ENCODE data around the gene EPHA8.

The EPHA8 gene

GRCh38 chr1:22595108-22595507 lies 31.8 kb downstream of the EPHA8 start:
- H3K36me3 ChIP-seq (replicated peaks in 1 of 2; ENCODE audit: control insufficient read depth in 2 of 2, insufficient read depth in 2 of 2, low read length in 2 of 2): no peaks in the 10 kb centered on the region
- H2BK12ac ChIP-seq (ENCODE audit: low read length): no peak overlapping the region
- H3K4me3 ChIP-seq (ENCODE audit: low read length in 2 of 2): no peak overlapping the region
- peaks cover 0 to 2% of the 10 kb centered on the region in 2 donors for H3K4me1 ChIP-seq (ENCODE audit: control insufficient read depth in 2 of 2, insufficient read depth in 1 of 2, low read depth in 1 of 2, low read length in 2 of 2)
- H3K23ac ChIP-seq (ENCODE audit: low read depth, low read length, poor library complexity): peak overlapping the region; percentile 3
- peak overlapping the region; percentile 12 for H3K9ac ChIP-seq (ENCODE audit: low read depth, low read length, poor library complexity)
- H2BK5ac ChIP-seq (ENCODE audit: low read length): no peak overlapping the region
- H3K9me3 ChIP-seq (replicated peaks in 1 of 2; ENCODE audit: control insufficient read depth in 2 of 2, insufficient read depth in 1 of 2, low read depth in 1 of 2, low read length in 2 of 2): no peaks in the 10 kb centered on the region
- H3K18ac ChIP-seq (ENCODE audit: low read length): no peak overlapping the region
- peak overlapping the region; percentile 38 for H2BK15ac ChIP-seq (ENCODE audit: low read length)
- H3K27me3 ChIP-seq (ENCODE audit: control insufficient read depth in 3 of 3, insufficient read depth in 3 of 3, low read depth in 1 of 3, low read length in 3 of 3): peaks cover 0 to 72% (median 25%) of the 10 kb centered on the region in 3 experiments
- H3K79me1 ChIP-seq (ENCODE audit: low read depth, low read length): peaks cover 1% of the 10 kb centered on the region
- H2AFZ ChIP-seq (ENCODE audit: low read length): no peak overlapping the region
- DNase-seq (ENCODE audit: low spot score): no peak
- no peak overlapping the region for H3K4me2 ChIP-seq (ENCODE audit: insufficient read depth, low read length, poor library complexity, severe bottlenecking)
- no peak overlapping the region for H3K14ac ChIP-seq (ENCODE audit: low read length)
- no CpG with 5 or more reads among the region's 7 CpGs for WGBS, 2 donors (ENCODE audit: extremely low coverage in 2 of 2, insufficient read length in 2 of 2, insufficient replicate concordance in 1 of 2)
- H3K4ac ChIP-seq (ENCODE audit: low read length): no peak overlapping the region
- H3K27ac ChIP-seq (replicated peaks; ENCODE audit: low read length): no peak overlapping the region
- no peak overlapping the region for H4K8ac ChIP-seq (ENCODE audit: low read depth, low read length)
- peak overlapping the region; percentile 37 for H2AK5ac ChIP-seq (ENCODE audit: low read depth, low read length)
- H2BK120ac ChIP-seq (ENCODE audit: low read depth, low read length): no peak overlapping the region
- no peak overlapping the region for H4K91ac ChIP-seq (ENCODE audit: low read depth, low read length, poor library complexity)

- Histone ChIP-seq H2BK120ac (ENCODE audit: low read depth, low read length) (no peak overlapping the region), H3K27me3 (ENCODE audit: control insufficient read depth in 3 of 3, insufficient read depth in 3 of 3, low read depth in 1 of 3, low read length in 3 of 3) (peaks cover 0 to 60% (median 20%) of the 10 kb centered on the region in 3 experiments), H2BK15ac (ENCODE audit: low read length) (no peak overlapping the region), H3K9ac (ENCODE audit: low read depth, low read length, poor library complexity) (peak overlapping the region; percentile 44), H3K36me3 (replicated peaks in 1 of 2; ENCODE audit: control insufficient read depth in 2 of 2, insufficient read depth in 2 of 2, low read length in 2 of 2) (no peaks in the 10 kb centered on the region), H3K4me2 (ENCODE audit: insufficient read depth, low read length, poor library complexity, severe bottlenecking) (no peak overlapping the region), H3K14ac (ENCODE audit: low read length) (no peak overlapping the region), H2AK5ac (ENCODE audit: low read depth, low read length) (no peak overlapping the region), H2AFZ (ENCODE audit: low read length) (no peak overlapping the region), H3K79me1 (ENCODE audit: low read depth, low read length) (no peaks in the 10 kb centered on the region), H4K8ac (ENCODE audit: low read depth, low read length) (no peak overlapping the region), H3K27ac (replicated peaks; ENCODE audit: low read length) (no peak overlapping the region), H2BK5ac (ENCODE audit: low read length) (no peak overlapping the region), H3K9me3 (replicated peaks in 1 of 2; ENCODE audit: control insufficient read depth in 2 of 2, insufficient read depth in 1 of 2, low read depth in 1 of 2, low read length in 2 of 2) (no peaks in the 10 kb centered on the region), H4K91ac (ENCODE audit: low read depth, low read length, poor library complexity) (no peak overlapping the region), H2BK12ac (ENCODE audit: low read length) (no peak overlapping the region), H3K23ac (ENCODE audit: low read depth, low read length, poor library complexity) (no peak overlapping the region), H3K4me3 (ENCODE audit: low read length in 2 of 2) (peak overlapping the region in 1 of 2 donors; percentile 8), H3K4ac (ENCODE audit: low read length) (no peak overlapping the region), H3K4me1 (ENCODE audit: control insufficient read depth in 2 of 2, insufficient read depth in 1 of 2, low read depth in 1 of 2, low read length in 2 of 2) (peaks cover 0 to 2% of the 10 kb centered on the region in 2 donors), H3K18ac (ENCODE audit: low read length) (peak overlapping the region; percentile 28)
- no CpG with 5 or more reads among the region's 30 CpGs for WGBS, 2 donors (ENCODE audit: extremely low coverage in 2 of 2, insufficient read length in 2 of 2, insufficient replicate concordance in 1 of 2)
- no peak for DNase-seq (ENCODE audit: low spot score)
Measured at GRCh38 chr1:22597301-22597965, 34.1 kb downstream of the EPHA8 start.

GRCh38 chr1:22597996-22598395 lies 34.7 kb downstream of the EPHA8 start:
- Histone ChIP-seq H3K4me2 (ENCODE audit: insufficient read depth, low read length, poor library complexity, severe bottlenecking) (no peak overlapping the region), H3K79me1 (ENCODE audit: low read depth, low read length) (no peaks in the 10 kb centered on the region), H3K14ac (ENCODE audit: low read length) (no peak overlapping the region), H3K27ac (replicated peaks; ENCODE audit: low read length) (no peak overlapping the region), H3K36me3 (replicated peaks in 1 of 2; ENCODE audit: control insufficient read depth in 2 of 2, insufficient read depth in 2 of 2, low read length in 2 of 2) (no peaks in the 10 kb centered on the region), H3K27me3 (ENCODE audit: control insufficient read depth in 3 of 3, insufficient read depth in 3 of 3, low read depth in 1 of 3, low read length in 3 of 3) (peaks cover 0 to 57% (median 16%) of the 10 kb centered on the region in 3 experiments), H3K9ac (ENCODE audit: low read depth, low read length, poor library complexity) (peak overlapping the region; percentile 21), H2BK12ac (ENCODE audit: low read length) (no peak overlapping the region), H3K9me3 (replicated peaks in 1 of 2; ENCODE audit: control insufficient read depth in 2 of 2, insufficient read depth in 1 of 2, low read depth in 1 of 2, low read length in 2 of 2) (no peaks in the 10 kb centered on the region), H2AFZ (ENCODE audit: low read length) (no peak overlapping the region), H4K8ac (ENCODE audit: low read depth, low read length) (no peak overlapping the region), H3K18ac (ENCODE audit: low read length) (peak overlapping the region; percentile 28), H2BK15ac (ENCODE audit: low read length) (no peak overlapping the region), H3K4ac (ENCODE audit: low read length) (no peak overlapping the region), H2BK5ac (ENCODE audit: low read length) (no peak overlapping the region), H2BK120ac (ENCODE audit: low read depth, low read length) (no peak overlapping the region), H4K91ac (ENCODE audit: low read depth, low read length, poor library complexity) (no peak overlapping the region), H3K4me1 (ENCODE audit: control insufficient read depth in 2 of 2, insufficient read depth in 1 of 2, low read depth in 1 of 2, low read length in 2 of 2) (peaks cover 0 to 2% of the 10 kb centered on the region in 2 donors), H3K4me3 (ENCODE audit: low read length in 2 of 2) (peak overlapping the region in 1 of 2 donors; percentile 8), H2AK5ac (ENCODE audit: low read depth, low read length) (no peak overlapping the region), H3K23ac (ENCODE audit: low read depth, low read length, poor library complexity) (no peak overlapping the region)
- DNase-seq (ENCODE audit: low spot score): no peak
- WGBS, 2 donors (ENCODE audit: extremely low coverage in 2 of 2, insufficient read length in 2 of 2, insufficient replicate concordance in 1 of 2): no CpG with 5 or more reads among the region's 8 CpGs

GRCh38 chr1:22598736-22599135 lies 35.4 kb downstream of the EPHA8 start:
- H4K8ac ChIP-seq (ENCODE audit: low read depth, low read length): no peak overlapping the region
- H2BK5ac ChIP-seq (ENCODE audit: low read length): no peak overlapping the region
- peak overlapping the region; percentile 44 for H3K9ac ChIP-seq (ENCODE audit: low read depth, low read length, poor library complexity)
- no peaks in the 10 kb centered on the region for H3K9me3 ChIP-seq (replicated peaks in 1 of 2; ENCODE audit: control insufficient read depth in 2 of 2, insufficient read depth in 1 of 2, low read depth in 1 of 2, low read length in 2 of 2)
- WGBS, 2 donors (ENCODE audit: extremely low coverage in 2 of 2, insufficient read length in 2 of 2, insufficient replicate concordance in 1 of 2): no CpG with 5 or more reads among the region's 24 CpGs
- H3K27ac ChIP-seq (replicated peaks; ENCODE audit: low read length): no peak overlapping the region
- no peak overlapping the region for H2AFZ ChIP-seq (ENCODE audit: low read length)
- H4K91ac ChIP-seq (ENCODE audit: low read depth, low read length, poor library complexity): no peak overlapping the region
- H2BK12ac ChIP-seq (ENCODE audit: low read length): peak overlapping the region; percentile 73
- peaks cover 0 to 56% (median 9%) of the 10 kb centered on the region in 3 experiments for H3K27me3 ChIP-seq (ENCODE audit: control insufficient read depth in 3 of 3, insufficient read depth in 3 of 3, low read depth in 1 of 3, low read length in 3 of 3)
- no peak overlapping the region for H2BK15ac ChIP-seq (ENCODE audit: low read length)
- peak overlapping the region; percentile 74 for H3K18ac ChIP-seq (ENCODE audit: low read length)
- DNase-seq (ENCODE audit: low spot score): no peak
- no peak overlapping the region for H3K4me2 ChIP-seq (ENCODE audit: insufficient read depth, low read length, poor library complexity, severe bottlenecking)
- no peaks in the 10 kb centered on the region for H3K36me3 ChIP-seq (replicated peaks in 1 of 2; ENCODE audit: control insufficient read depth in 2 of 2, insufficient read depth in 2 of 2, low read length in 2 of 2)
- H2BK120ac ChIP-seq (ENCODE audit: low read depth, low read length): no peak overlapping the region
- no peaks in the 10 kb centered on the region for H3K79me1 ChIP-seq (ENCODE audit: low read depth, low read length)
- H3K4me1 ChIP-seq (ENCODE audit: control insufficient read depth in 2 of 2, insufficient read depth in 1 of 2, low read depth in 1 of 2, low read length in 2 of 2): no peaks in the 10 kb centered on the region
- H3K4me3 ChIP-seq (ENCODE audit: low read length in 2 of 2): peak overlapping the region in 1 of 2 donors; percentile 46
- peak overlapping the region; percentile 73 for H3K23ac ChIP-seq (ENCODE audit: low read depth, low read length, poor library complexity)
- H3K4ac ChIP-seq (ENCODE audit: low read length): no peak overlapping the region
- H2AK5ac ChIP-seq (ENCODE audit: low read depth, low read length): peak overlapping the region; percentile 43
- no peak overlapping the region for H3K14ac ChIP-seq (ENCODE audit: low read length)

Measured in neuronal stem cell (in vitro differentiated cells).